ENCODE measurements around the gene ANKRD30B. TPM values are rescaled to one million over a fixed set of nuclear protein-coding genes. Genes with fewer than 3 reads are reported as not detected.

The ANKRD30B gene
- total RNA-seq, 4 donors from 2014 or later: 0.10 TPM; not detected in 3

DNA sequence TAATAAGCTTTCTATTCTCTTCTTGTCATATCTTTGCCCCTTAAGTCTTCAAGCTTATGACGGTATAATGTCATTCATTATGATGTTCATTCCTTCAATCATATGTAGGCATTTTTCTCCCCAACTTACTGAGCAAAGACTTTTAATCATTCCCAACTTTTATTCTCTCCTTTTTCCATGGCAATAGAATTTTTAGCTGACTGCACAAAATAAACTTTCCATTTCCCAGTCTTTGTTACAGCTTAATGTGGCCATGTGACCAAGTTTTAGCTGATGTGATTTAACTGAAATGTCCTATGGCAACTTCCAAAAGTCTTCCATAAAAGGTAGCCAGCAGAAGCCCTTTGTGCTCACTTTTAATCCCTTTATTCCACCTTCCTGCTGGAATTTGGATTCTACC, 152.5 kb downstream of the ANKRD30B start:
- intact Hi-C loops (cut with DNase I; ENCODE audit: low total_unique reads): no loop called here

More for the DNA sequence above, 152.5 kb downstream of the ANKRD30B start:
- TF ChIP-seq POLR2A (IDR thresholded peaks at IDR 0.05): no peak
- TF ChIP-seq, protein P1, sequence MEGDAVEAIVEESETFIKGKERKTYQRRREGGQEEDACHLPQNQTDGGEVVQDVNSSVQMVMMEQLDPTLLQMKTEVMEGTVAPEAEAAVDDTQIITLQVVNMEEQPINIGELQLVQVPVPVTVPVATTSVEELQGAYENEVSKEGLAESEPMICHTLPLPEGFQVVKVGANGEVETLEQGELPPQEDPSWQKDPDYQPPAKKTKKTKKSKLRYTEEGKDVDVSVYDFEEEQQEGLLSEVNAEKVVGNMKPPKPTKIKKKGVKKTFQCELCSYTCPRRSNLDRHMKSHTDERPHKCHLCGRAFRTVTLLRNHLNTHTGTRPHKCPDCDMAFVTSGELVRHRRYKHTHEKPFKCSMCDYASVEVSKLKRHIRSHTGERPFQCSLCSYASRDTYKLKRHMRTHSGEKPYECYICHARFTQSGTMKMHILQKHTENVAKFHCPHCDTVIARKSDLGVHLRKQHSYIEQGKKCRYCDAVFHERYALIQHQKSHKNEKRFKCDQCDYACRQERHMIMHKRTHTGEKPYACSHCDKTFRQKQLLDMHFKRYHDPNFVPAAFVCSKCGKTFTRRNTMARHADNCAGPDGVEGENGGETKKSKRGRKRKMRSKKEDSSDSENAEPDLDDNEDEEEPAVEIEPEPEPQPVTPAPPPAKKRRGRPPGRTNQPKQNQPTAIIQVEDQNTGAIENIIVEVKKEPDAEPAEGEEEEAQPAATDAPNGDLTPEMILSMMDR (IDR thresholded peaks at IDR 0.05): no peak
- H3K4me3 ChIP-seq (ENCODE audit: low read depth, poor library complexity, severe bottlenecking): no peak overlapping the region
- WGBS, 2 donors: 92 to 100% methylated on average over 1 of the region's 1 CpG
- DNase-seq (ENCODE audit: low spot score in 2 of 2): no peak

Small RNAs within 50 kb of the gene (microRNA-seq; reads per million reads assigned to microRNA genes)
- 0 reads per million in 2 donors for gene MIR3156-2 (ENCODE audit: borderline number of aligned reads in 1 of 2, borderline replicate concordance in 2 of 2)

Other genes with a start within 250 kb of the ANKRD30B start
- gene POTEC, start 204.6 kb upstream of the ANKRD30B start, total RNA-seq: not detected